Measurements from ENCODE around the gene GDPD5.

Gene GDPD5

GRCh38 chr11:75525433-75526191 lies at the start of gene GDPD5:
GDPD5 (minus strand) TSS chr11:75525941; CDS start chr11:75477735, 48,206 bp downstream.
- peak; percentile 54 for DNase-seq

- DNase-seq: no peak
These were observed 49.2 kb upstream of the GDPD5 start for GRCh38 chr11:75574698-75575602.

GRCh38 chr11:75572744-75573143 lies 47.0 kb upstream of the GDPD5 start:
- DNase-seq: no peak

- no peak for DNase-seq
These were observed 45.9 kb upstream of the GDPD5 start for GRCh38 chr11:75571625-75572024.

- DNase-seq: no peak
These were observed 44.9 kb upstream of the GDPD5 start for GRCh38 chr11:75570559-75571139.

- DNase-seq: no peak
These were observed 43.0 kb upstream of the GDPD5 start for GRCh38 chr11:75568616-75569219.

GRCh38 chr11:75567971-75568370 lies 42.2 kb upstream of the GDPD5 start:
- no peak for DNase-seq

- DNase-seq: no peak
These were observed 41.1 kb upstream of the GDPD5 start for GRCh38 chr11:75566763-75567279.

GRCh38 chr11:75565916-75566762 lies 40.4 kb upstream of the GDPD5 start:
- no peak for DNase-seq

GRCh38 chr11:75565221-75565814 lies 39.6 kb upstream of the GDPD5 start:
- DNase-seq: no peak

- DNase-seq: no peak
These were observed 38.3 kb upstream of the GDPD5 start for GRCh38 chr11:75563978-75564552.

- no peak for DNase-seq
These were observed 37.8 kb upstream of the GDPD5 start for GRCh38 chr11:75563501-75563977.

- DNase-seq: no peak
These were observed 37.2 kb upstream of the GDPD5 start for GRCh38 chr11:75562836-75563484.

GRCh38 chr11:75562048-75562835 lies 36.5 kb upstream of the GDPD5 start, which contains the start of gene SERPINH1:
SERPINH1 (plus strand) TSS chr11:75562253; CDS start chr11:75566350, 4,097 bp downstream.
- peak; percentile 75 for DNase-seq

GRCh38 chr11:75561426-75562047 lies 35.8 kb upstream of the GDPD5 start:
- no peak for DNase-seq

- no peak for DNase-seq
These were observed 34.9 kb upstream of the GDPD5 start for GRCh38 chr11:75560644-75561043.

GRCh38 chr11:75558939-75559843 lies 33.5 kb upstream of the GDPD5 start:
- no peak for DNase-seq

All from SHP77 treated with DMSO at 0.1 percent for 48 hours (cell line).